Loucy (cell line): ENCODE data around the gene IGF2BP3.
"Not testable (repeated sequence)": the region's sequence is repeated elsewhere in the genome, so short reads cannot be mapped to it uniquely, and the experiment has no call there.

Source experiments
- H2AFZ ChIP-seq: fragments of 200-600 bp; sonication (generic); 2 replicates; pipeline ENCODE4 v1.6.0; 2016; ENCODE audit warnings: antibody characterized with exemption, mild to moderate bottlenecking, low read length, moderate library complexity
- H3F3A ChIP-seq: fragments of 200-600 bp; 2 replicates; pipeline ENCODE4 v1.6.0; 2016; ENCODE audit warnings: antibody characterized with exemption, low read depth, mild to moderate bottlenecking
- H3K27me3 ChIP-seq: fragments of 200-600 bp; sonication (generic); 2 replicates; pipeline ENCODE4 v1.6.1; 2014; ENCODE audit warnings: low read length, mild to moderate bottlenecking; ENCODE audit not compliant: insufficient read depth, poor library complexity, severe bottlenecking
- H3K36me3 ChIP-seq: fragments of 200-600 bp; sonication (generic); 2 replicates; pipeline ENCODE4 v1.6.1; 2016; ENCODE audit warnings: low read length; ENCODE audit not compliant: insufficient read depth
- H3K4me1 ChIP-seq: fragments of 200-600 bp; sonication (generic); 2 replicates; pipeline ENCODE4 v1.5.1; 2014; ENCODE audit warnings: low read length, mild to moderate bottlenecking; ENCODE audit not compliant: insufficient read depth, poor library complexity, severe bottlenecking
- H3K4me2 ChIP-seq: fragments of 200-600 bp; sonication (generic); 2 replicates; pipeline ENCODE4 v1.6.0; 2014; ENCODE audit warnings: antibody characterized with exemption, low read length, low read depth, mild to moderate bottlenecking; ENCODE audit not compliant: poor library complexity, severe bottlenecking
- H3K4me3 ChIP-seq: fragments of 200-600 bp; sonication (generic); 2 replicates; pipeline ENCODE4 v1.5.1; 2014; ENCODE audit warnings: low read length, mild to moderate bottlenecking, mixed read lengths; ENCODE audit not compliant: poor library complexity, severe bottlenecking
- H3K79me2 ChIP-seq: fragments of 200-600 bp; sonication (generic); 2 replicates; pipeline ENCODE4 v1.6.1; 2014; ENCODE audit warnings: low read length; ENCODE audit not compliant: insufficient read depth
- H3K9ac ChIP-seq: fragments of 200-600 bp; sonication (generic); 2 replicates; pipeline ENCODE4 v1.6.0; 2014; ENCODE audit warnings: mild to moderate bottlenecking, low read depth, low read length, moderate library complexity; ENCODE audit not compliant: poor library complexity, severe bottlenecking
- H3K9me2 ChIP-seq: fragments of 200-600 bp; sonication (generic); replicated peaks from 2 replicates; pipeline ENCODE4 v1.6.1; 2016; ENCODE audit warnings: low read depth, low read length, mixed read lengths
- H3K9me3 ChIP-seq: fragments of 200-600 bp; sonication (generic); 2 replicates; pipeline ENCODE4 v1.6.1; 2014; ENCODE audit warnings: mild to moderate bottlenecking, antibody characterized with exemption, low read length, low read depth; ENCODE audit not compliant: insufficient read depth
- H4K20me1 ChIP-seq: fragments of 200-600 bp; sonication (generic); 2 replicates; pipeline ENCODE4 v1.6.0; 2014; ENCODE audit warnings: antibody characterized with exemption, low read length, mild to moderate bottlenecking; ENCODE audit not compliant: insufficient read depth, poor library complexity, severe bottlenecking
- EZH2phosphoT487 ChIP-seq: fragments of 200-600 bp; IDR thresholded peaks from 2 replicates; pipeline ENCODE4 v1.6.1; 2018; ENCODE audit warnings: antibody characterized with exemption, mild to moderate bottlenecking, moderate library complexity, borderline replicate concordance
- TF ChIP-seq, protein P1 (sequence below): fragments of 200-600 bp; sonication (generic); conservative IDR thresholded peaks from 2 replicates; pipeline ENCODE4 v1.5.1; 2014; ENCODE audit warnings: mild to moderate bottlenecking, antibody characterized with exemption, low read length

IGF2BP3 gene

GRCh38 chr7:23491502-23491901 lies 21.2 kb upstream of the IGF2BP3 start:
- Histone ChIP-seq H3K4me2 (no peak overlapping the region), H2AFZ (no peak overlapping the region), H3K9me3 (no peaks in the 10 kb centered on the region), H4K20me1 (no peaks in the 10 kb centered on the region), H3K27me3 (no peaks in the 10 kb centered on the region), H3K4me1 (no peaks in the 10 kb centered on the region), H3K9ac (no peak overlapping the region), H3K79me2 (no peaks in the 10 kb centered on the region), H3F3A (no peaks in the 10 kb centered on the region), H3K4me3 (no peak overlapping the region), H3K36me3 (no peaks in the 10 kb centered on the region), H3K9me2 (no peaks in the 10 kb centered on the region)
- TF ChIP-seq EZH2phosphoT487: no peak
- TF ChIP-seq, protein P1, sequence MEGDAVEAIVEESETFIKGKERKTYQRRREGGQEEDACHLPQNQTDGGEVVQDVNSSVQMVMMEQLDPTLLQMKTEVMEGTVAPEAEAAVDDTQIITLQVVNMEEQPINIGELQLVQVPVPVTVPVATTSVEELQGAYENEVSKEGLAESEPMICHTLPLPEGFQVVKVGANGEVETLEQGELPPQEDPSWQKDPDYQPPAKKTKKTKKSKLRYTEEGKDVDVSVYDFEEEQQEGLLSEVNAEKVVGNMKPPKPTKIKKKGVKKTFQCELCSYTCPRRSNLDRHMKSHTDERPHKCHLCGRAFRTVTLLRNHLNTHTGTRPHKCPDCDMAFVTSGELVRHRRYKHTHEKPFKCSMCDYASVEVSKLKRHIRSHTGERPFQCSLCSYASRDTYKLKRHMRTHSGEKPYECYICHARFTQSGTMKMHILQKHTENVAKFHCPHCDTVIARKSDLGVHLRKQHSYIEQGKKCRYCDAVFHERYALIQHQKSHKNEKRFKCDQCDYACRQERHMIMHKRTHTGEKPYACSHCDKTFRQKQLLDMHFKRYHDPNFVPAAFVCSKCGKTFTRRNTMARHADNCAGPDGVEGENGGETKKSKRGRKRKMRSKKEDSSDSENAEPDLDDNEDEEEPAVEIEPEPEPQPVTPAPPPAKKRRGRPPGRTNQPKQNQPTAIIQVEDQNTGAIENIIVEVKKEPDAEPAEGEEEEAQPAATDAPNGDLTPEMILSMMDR: no peak

DNA sequence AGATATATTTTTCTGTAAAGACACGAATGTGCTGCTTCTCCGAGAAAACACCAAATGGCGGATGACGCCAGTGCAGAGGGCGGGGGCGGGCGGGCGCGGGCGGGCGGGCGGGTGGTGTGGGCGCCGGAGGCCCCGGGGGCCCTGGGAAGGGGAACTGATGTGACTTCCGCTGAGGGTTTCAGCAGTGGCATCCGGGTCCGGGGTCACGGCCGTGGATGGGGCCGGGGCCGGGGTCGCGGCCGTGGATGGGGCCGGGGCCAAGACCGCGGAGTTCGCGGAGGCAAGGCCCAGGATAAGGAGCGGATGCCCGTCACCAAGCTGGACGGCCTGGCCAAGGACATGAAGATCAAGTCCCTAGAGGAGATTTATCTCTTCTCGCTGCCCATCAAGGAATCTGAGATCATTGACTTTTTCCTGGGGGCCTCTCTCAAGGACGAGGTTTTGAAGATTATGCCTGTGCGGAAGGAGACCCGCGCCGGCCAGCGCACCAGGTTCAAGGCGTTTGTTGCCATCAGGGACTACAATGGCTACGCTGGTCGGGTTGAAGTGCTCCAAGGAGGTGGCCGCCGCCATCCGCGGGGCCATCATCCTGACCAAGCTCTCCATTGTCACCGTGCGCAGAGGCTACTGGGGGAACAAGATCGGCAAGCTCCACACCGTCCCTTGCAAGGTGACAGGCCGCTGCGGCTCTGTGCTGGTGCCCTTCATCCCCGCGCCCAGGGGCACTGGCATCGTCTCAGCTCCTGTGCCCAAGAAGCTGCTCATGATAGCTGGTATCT lies 20.3 kb upstream of the IGF2BP3 start:
- Histone ChIP-seq H3K9ac (no peak overlapping the region), H3K27me3 (no peaks in the 10 kb centered on the region), H3K4me2 (no peak overlapping the region), H3K9me2 (no peaks in the 10 kb centered on the region), H3K4me1 (no peaks in the 10 kb centered on the region), H3K36me3 (no peaks in the 10 kb centered on the region), H2AFZ (no peak overlapping the region), H3K9me3 (no peaks in the 10 kb centered on the region), H4K20me1 (no peaks in the 10 kb centered on the region), H3F3A (no peaks in the 10 kb centered on the region), H3K79me2 (no peaks in the 10 kb centered on the region), H3K4me3 (no peak overlapping the region)
- TF ChIP-seq EZH2phosphoT487: no peak
- TF ChIP-seq, protein P1: no peak

GRCh38 chr7:23488714-23489113 lies 18.4 kb upstream of the IGF2BP3 start:
- H3K9me3 ChIP-seq, H3K4me2 ChIP-seq, H4K20me1 ChIP-seq, H3K79me2 ChIP-seq, H2AFZ ChIP-seq, H3K4me3 ChIP-seq, H3K27me3 ChIP-seq, H3F3A ChIP-seq, H3K9ac ChIP-seq, H3K4me1 ChIP-seq, H3K9me2 ChIP-seq, H3K36me3 ChIP-seq: not testable (repeated sequence)

GRCh38 chr7:23487670-23488069 lies 17.4 kb upstream of the IGF2BP3 start:
- H3K4me3 ChIP-seq: no peak overlapping the region
- H2AFZ ChIP-seq: no peak overlapping the region

More at GRCh38 chr7:23487670-23488069, 17.4 kb upstream of the IGF2BP3 start:
- no peaks in the 10 kb centered on the region for H3F3A ChIP-seq
- TF ChIP-seq, protein P1: no peak
- no peak for TF ChIP-seq EZH2phosphoT487
- H4K20me1 ChIP-seq: no peaks in the 10 kb centered on the region
- no peaks in the 10 kb centered on the region for H3K79me2 ChIP-seq
- H3K27me3 ChIP-seq: no peaks in the 10 kb centered on the region
- H3K9me3 ChIP-seq: no peaks in the 10 kb centered on the region
- no peaks in the 10 kb centered on the region for H3K9me2 ChIP-seq
- H3K36me3 ChIP-seq: no peaks in the 10 kb centered on the region
- no peaks in the 10 kb centered on the region for H3K4me1 ChIP-seq
- no peak overlapping the region for H3K9ac ChIP-seq
- H3K4me2 ChIP-seq: no peak overlapping the region
